ENCODE measurements around the gene FAM184B.

FAM184B gene

GRCh38 chr4:17763931-17764330 lies 17.5 kb downstream of the FAM184B start:
- ATAC-seq (ENCODE audit: low read depth) (no peak), DNase-seq (ENCODE audit: low spot score in 2 of 2) (no peak)
- H3K4me3 Mint-ChIP-seq = no peak overlapping the region
- H3K27me3 Mint-ChIP-seq = peaks cover 2% of the 10 kb centered on the region
- no peak overlapping the region for H3K27ac Mint-ChIP-seq
- no peaks in the 10 kb centered on the region for H3K36me3 Mint-ChIP-seq
- peaks cover 1% of the 10 kb centered on the region for H3K9me3 Mint-ChIP-seq
- no peaks in the 10 kb centered on the region for H3K4me1 Mint-ChIP-seq

DNA sequence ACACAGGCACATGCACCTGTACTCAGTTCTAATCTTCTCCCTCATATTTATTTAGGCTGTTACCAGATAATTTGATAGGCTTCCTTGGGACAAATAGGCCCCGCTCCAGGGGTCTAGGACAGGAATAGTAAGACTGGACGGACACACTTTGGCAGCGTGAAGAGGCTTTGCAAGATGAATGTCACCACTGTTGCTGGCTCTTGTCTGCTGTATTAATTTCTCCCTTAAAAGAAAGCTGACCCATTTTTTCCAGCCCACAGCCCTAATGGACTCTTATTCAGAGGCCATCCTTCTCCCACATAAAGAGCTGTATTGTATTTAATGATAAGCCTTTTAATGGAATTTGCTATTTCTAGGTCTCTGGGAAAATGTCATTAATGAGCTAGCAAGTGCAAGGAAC lies 18.0 kb downstream of the FAM184B start:
- no peak for DNase-seq (ENCODE audit: low spot score in 2 of 2)
- Mint-ChIP-seq H3K4me1 (no peaks in the 10 kb centered on the region), H3K27ac (no peak overlapping the region), H3K4me3 (no peak overlapping the region), H3K27me3 (peaks cover 2% of the 10 kb centered on the region), H3K9me3 (peaks cover 1% of the 10 kb centered on the region), H3K36me3 (no peaks in the 10 kb centered on the region)
- no peak for ATAC-seq (ENCODE audit: low read depth)

DNA sequence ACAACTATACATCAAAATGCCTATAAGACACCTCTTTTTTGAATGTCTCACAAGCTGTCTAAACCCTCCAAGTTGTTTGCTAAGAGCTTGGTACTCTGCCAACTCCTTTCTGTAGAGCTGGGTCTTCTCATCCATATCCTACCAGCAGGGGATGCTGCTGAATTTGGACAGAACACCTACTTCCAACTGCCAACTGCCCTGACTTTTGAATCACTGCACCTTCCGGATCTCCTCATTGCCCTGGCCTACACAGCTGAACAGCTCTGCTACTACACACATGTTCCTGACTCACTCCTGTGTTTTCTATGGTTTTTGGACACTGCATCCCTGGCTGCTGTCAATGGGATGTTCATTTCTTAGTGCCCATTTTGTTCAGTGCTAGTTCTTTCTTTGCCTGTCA lies 18.7 kb downstream of the FAM184B start:
- no peak overlapping the region for H3K4me3 Mint-ChIP-seq
- ATAC-seq (ENCODE audit: low read depth) (no peak), DNase-seq (ENCODE audit: low spot score in 2 of 2) (no peak)
- H3K9me3 Mint-ChIP-seq = peaks cover 1% of the 10 kb centered on the region
- H3K27me3 Mint-ChIP-seq = peaks cover 2% of the 10 kb centered on the region
- H3K27ac Mint-ChIP-seq = no peak overlapping the region
- no peaks in the 10 kb centered on the region for H3K4me1 Mint-ChIP-seq
- H3K36me3 Mint-ChIP-seq = no peaks in the 10 kb centered on the region

DNA sequence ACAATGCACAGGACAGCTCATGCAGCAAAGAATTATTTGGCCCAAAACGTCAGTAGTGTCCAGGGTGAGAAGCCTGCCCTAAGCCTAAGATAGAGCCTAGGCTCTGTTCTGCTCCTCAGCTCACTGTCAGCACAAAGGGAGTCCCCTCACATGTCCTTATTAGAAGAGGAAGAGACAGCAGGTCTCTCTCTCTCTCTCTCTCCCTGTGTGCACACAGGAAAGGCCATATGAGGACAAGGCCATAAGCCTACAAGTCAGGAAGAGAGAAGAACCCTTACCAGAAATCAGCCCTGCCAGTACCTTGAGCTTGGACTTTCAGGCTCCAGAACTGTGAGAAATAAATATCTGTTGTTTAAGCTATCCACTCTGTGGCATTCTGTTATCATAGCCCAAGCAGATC lies 20.4 kb downstream of the FAM184B start:
- H3K36me3 Mint-ChIP-seq = no peaks in the 10 kb centered on the region
- peaks cover 1% of the 10 kb centered on the region for H3K9me3 Mint-ChIP-seq
- DNase-seq (ENCODE audit: low spot score in 2 of 2) (no peak), ATAC-seq (ENCODE audit: low read depth) (no peak)
- no peak overlapping the region for H3K27ac Mint-ChIP-seq
- H3K4me3 Mint-ChIP-seq = no peak overlapping the region
- peaks cover 2% of the 10 kb centered on the region for H3K27me3 Mint-ChIP-seq
- H3K4me1 Mint-ChIP-seq = no peaks in the 10 kb centered on the region

DNA sequence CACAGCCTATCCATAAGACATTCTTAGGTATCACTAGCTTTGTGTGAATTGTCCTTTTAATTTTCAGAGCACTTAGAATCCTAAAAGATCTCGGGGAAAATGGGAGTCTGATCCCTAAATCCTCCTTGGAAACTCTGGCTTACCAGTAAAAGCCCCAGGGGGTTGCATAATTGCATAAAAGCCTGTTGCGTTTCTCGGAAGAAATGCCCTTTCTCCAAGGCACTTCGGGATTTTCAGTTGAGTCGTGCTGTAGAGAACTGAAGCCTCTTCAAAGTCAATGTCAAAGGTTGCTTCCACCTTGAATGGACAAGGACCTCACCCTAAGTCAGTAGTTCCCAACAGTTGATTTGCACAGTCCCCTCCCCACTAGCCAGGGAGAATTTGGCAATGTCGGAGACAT lies 20.8 kb downstream of the FAM184B start:
- peaks cover 2% of the 10 kb centered on the region for H3K27me3 Mint-ChIP-seq
- no peak for DNase-seq (ENCODE audit: low spot score in 2 of 2)
- no peak for ATAC-seq (ENCODE audit: low read depth)
- no peaks in the 10 kb centered on the region for H3K36me3 Mint-ChIP-seq
- H3K9me3 Mint-ChIP-seq = no peaks in the 10 kb centered on the region
- no peak overlapping the region for H3K4me3 Mint-ChIP-seq
- no peaks in the 10 kb centered on the region for H3K4me1 Mint-ChIP-seq
- no peak overlapping the region for H3K27ac Mint-ChIP-seq

- H3K9me3 Mint-ChIP-seq = no peaks in the 10 kb centered on the region
- no peak overlapping the region for H3K4me3 Mint-ChIP-seq
- no peaks in the 10 kb centered on the region for H3K36me3 Mint-ChIP-seq
- no peak for DNase-seq (ENCODE audit: low spot score in 2 of 2)
- no peaks in the 10 kb centered on the region for H3K4me1 Mint-ChIP-seq
- ATAC-seq (ENCODE audit: low read depth) = no peak
- peaks cover 3% of the 10 kb centered on the region for H3K27me3 Mint-ChIP-seq
- H3K27ac Mint-ChIP-seq = no peak overlapping the region
Measured at GRCh38 chr4:17758485-17758884, 22.9 kb downstream of the FAM184B start.

GRCh38 chr4:17757621-17758020 lies 23.8 kb downstream of the FAM184B start:
- DNase-seq (ENCODE audit: low spot score in 2 of 2) (no peak), ATAC-seq (ENCODE audit: low read depth) (no peak)
- Mint-ChIP-seq H3K36me3 (no peaks in the 10 kb centered on the region), H3K4me3 (no peak overlapping the region), H3K27me3 (peaks cover 1% of the 10 kb centered on the region), H3K27ac (no peak overlapping the region), H3K9me3 (no peaks in the 10 kb centered on the region), H3K4me1 (no peaks in the 10 kb centered on the region)

DNA sequence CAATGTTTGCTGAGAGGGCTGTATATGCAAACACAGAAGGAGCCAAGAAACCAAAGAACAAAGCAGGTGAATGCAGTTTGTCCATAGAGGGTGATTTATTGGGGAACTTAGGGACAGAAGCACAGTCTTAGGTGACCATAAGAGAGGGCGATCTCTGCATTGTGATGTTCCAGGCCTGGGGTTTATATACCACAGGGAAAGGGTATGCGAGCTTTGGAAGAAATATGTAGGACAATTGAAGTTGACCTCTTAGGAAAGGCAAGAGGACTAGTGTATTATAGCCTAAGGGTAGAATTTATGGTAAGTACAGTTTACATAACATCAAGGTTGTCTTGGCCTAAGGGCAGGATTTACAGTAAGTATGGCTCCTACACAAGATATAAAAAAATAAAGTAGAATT lies 27.8 kb downstream of the FAM184B start:
- Mint-ChIP-seq H3K27ac (no peak overlapping the region), H3K4me1 (no peaks in the 10 kb centered on the region), H3K9me3 (no peaks in the 10 kb centered on the region), H3K4me3 (no peak overlapping the region), H3K27me3 (peaks cover 4% of the 10 kb centered on the region), H3K36me3 (no peaks in the 10 kb centered on the region)
- DNase-seq (ENCODE audit: low spot score in 2 of 2) (no peak), ATAC-seq (ENCODE audit: low read depth) (no peak)

DNA sequence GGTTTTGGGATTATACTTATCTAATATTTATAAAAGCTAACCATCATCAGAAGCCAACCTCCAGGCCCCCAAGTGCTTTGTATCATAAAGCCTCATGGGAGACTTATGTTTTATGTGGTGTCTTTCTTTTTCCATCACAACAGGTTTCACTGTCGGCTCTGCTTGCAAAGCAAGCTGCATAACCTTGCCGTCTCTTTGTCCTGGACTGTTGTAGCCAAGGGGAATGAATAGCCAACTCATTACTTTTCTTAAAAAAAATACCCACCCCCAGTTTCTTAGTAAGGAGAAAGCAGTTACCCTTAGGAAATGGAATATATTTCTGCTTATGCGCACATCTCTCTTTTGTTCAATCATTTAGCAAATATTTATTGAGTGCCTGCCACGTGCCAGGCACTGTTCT lies 40.7 kb downstream of the FAM184B start:
- H3K36me3 Mint-ChIP-seq = no peaks in the 10 kb centered on the region
- H3K4me3 Mint-ChIP-seq = no peak overlapping the region
- H3K9me3 Mint-ChIP-seq = no peaks in the 10 kb centered on the region
- ATAC-seq (ENCODE audit: low read depth) (no peak), DNase-seq (ENCODE audit: low spot score in 2 of 2) (no peak)
- peaks cover 3% of the 10 kb centered on the region for H3K27me3 Mint-ChIP-seq
- no peak overlapping the region for H3K27ac Mint-ChIP-seq
- H3K4me1 Mint-ChIP-seq = no peaks in the 10 kb centered on the region

DNA sequence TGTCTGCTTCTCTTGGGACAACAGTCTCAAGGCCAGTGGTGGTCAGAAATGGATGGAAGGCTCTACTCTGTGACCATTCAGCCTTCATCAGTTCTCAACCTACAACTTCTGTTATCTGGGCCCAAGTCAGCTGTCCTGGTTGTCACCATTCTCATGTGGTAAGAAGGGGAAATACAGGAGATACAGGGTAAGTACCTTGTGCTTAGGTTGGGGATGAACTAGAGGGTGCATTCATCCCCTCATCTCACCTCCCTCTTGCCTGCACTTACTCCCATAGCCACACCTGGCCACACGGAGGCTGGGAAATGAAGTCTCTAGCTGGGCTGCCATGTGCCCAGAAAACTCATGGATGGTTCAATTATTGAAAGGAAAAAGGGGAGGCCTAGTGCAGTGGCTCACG lies 44.9 kb downstream of the FAM184B start:
- H3K4me3 Mint-ChIP-seq = no peak overlapping the region
- no peaks in the 10 kb centered on the region for H3K9me3 Mint-ChIP-seq
- ATAC-seq (ENCODE audit: low read depth) (no peak), DNase-seq (ENCODE audit: low spot score in 2 of 2) (no peak)
- H3K4me1 Mint-ChIP-seq = no peaks in the 10 kb centered on the region
- no peak overlapping the region for H3K27ac Mint-ChIP-seq
- no peaks in the 10 kb centered on the region for H3K36me3 Mint-ChIP-seq
- H3K27me3 Mint-ChIP-seq = peaks cover 5% of the 10 kb centered on the region

- peaks cover 4% of the 10 kb centered on the region for H3K9me3 Mint-ChIP-seq
- ATAC-seq (ENCODE audit: low read depth) (no peak), DNase-seq (ENCODE audit: low spot score in 2 of 2) (no peak)
- H3K27me3 Mint-ChIP-seq = peaks cover 11% of the 10 kb centered on the region
- H3K27ac Mint-ChIP-seq = no peak overlapping the region
- H3K4me3 Mint-ChIP-seq = no peak overlapping the region
- H3K4me1 Mint-ChIP-seq = no peaks in the 10 kb centered on the region
- H3K36me3 Mint-ChIP-seq = no peaks in the 10 kb centered on the region
Measured at GRCh38 chr4:17726911-17727310, 54.5 kb downstream of the FAM184B start.

GRCh38 chr4:17723648-17724047 lies 57.8 kb downstream of the FAM184B start:
- H3K4me1 Mint-ChIP-seq = no peaks in the 10 kb centered on the region
- no peak overlapping the region for H3K27ac Mint-ChIP-seq
- no peak for ATAC-seq (ENCODE audit: low read depth)
- H3K4me3 Mint-ChIP-seq = no peak overlapping the region
- peaks cover 14% of the 10 kb centered on the region for H3K27me3 Mint-ChIP-seq
- H3K36me3 Mint-ChIP-seq = no peaks in the 10 kb centered on the region
- DNase-seq (ENCODE audit: low spot score in 2 of 2) = no peak
- peaks cover 2% of the 10 kb centered on the region for H3K9me3 Mint-ChIP-seq

GRCh38 chr4:17722356-17722700 lies 59.1 kb downstream of the FAM184B start:
- H3K9me3 Mint-ChIP-seq = peaks cover 1% of the 10 kb centered on the region
- ATAC-seq (ENCODE audit: low read depth) = no peak

DNA sequence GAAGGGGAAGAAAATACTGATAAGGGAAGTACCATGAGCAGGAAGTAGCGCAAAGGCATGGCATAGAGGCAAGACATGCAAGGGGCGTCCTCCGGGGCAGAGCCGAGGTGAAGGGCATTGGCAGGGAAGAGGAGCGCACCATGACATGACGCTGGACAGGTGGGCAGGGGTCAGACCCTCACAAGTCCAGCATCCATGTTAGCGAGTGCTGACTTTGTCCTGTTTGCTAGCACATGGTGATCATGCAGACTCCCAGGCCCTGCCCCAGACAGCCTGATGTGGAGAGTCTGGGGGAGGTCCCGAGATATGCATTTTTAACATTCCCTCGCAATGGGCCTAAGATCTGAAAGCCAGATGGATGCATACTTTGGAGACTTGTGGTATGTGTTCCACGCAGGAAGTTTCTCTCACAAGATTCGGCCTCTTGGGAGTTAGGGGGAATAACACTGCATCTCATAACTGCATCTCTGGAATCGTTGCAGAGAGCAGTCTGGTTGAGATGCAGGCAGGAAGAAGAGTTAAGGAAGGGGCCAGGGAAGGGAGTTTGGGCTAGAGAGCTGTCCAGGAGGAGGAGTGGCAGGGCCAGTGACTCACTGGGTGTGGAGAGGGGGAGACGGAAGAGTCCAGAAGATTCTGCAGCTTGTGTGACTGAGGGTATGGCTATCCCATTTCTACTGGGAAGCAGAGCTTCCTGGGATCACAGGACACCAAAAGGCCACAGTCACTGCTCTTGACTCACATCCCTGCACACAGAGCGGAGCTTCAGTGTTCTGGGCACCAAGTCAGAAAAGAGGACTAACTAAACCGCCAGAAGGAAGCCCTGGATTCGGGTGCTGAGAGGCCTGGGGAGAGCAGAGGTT lies 59.7 kb downstream of the FAM184B start:
- no peak overlapping the region for H3K27ac Mint-ChIP-seq
- no peaks in the 10 kb centered on the region for H3K9me3 Mint-ChIP-seq
- H3K36me3 Mint-ChIP-seq = no peaks in the 10 kb centered on the region
- no peaks in the 10 kb centered on the region for H3K4me1 Mint-ChIP-seq
- DNase-seq (ENCODE audit: low spot score in 2 of 2) (no peak), ATAC-seq (ENCODE audit: low read depth) (no peak)
- no peak overlapping the region for H3K4me3 Mint-ChIP-seq
- peaks cover 13% of the 10 kb centered on the region for H3K27me3 Mint-ChIP-seq

More at GRCh38 chr4:17722356-17722700, 59.1 kb downstream of the FAM184B start:
- Mint-ChIP-seq H3K4me1 (no peaks in the 10 kb centered on the region), H3K27ac (no peak overlapping the region), H3K27me3 (peaks cover 11% of the 10 kb centered on the region), H3K36me3 (no peaks in the 10 kb centered on the region), H3K4me3 (no peak overlapping the region)
- DNase-seq (ENCODE audit: low spot score in 2 of 2) = no peak

DNA sequence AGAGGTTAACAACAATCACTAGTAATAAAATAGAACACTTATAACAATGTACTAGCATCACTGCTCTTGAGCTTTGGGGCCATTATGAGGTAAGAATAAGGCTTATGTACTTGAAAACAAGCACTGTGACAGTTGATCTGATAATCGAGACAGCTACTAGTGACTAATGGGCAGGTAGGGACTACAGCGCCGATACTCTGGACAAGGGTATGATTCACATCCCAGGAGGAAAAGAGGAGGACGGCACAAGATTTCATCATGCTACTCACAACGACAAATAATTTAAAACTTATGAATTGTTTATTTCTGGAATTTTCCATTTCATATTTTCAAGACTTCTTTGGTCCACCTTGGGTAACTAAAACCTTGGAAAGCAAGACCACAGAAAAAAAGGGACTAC lies 62.3 kb downstream of the FAM184B start:
- Mint-ChIP-seq H3K36me3 (no peaks in the 10 kb centered on the region), H3K4me3 (no peak overlapping the region), H3K4me1 (no peaks in the 10 kb centered on the region), H3K27ac (no peak overlapping the region), H3K9me3 (no peaks in the 10 kb centered on the region), H3K27me3 (peaks cover 13% of the 10 kb centered on the region)
- DNase-seq (ENCODE audit: low spot score in 2 of 2) (no peak), ATAC-seq (ENCODE audit: low read depth) (no peak)
